Measurements from ENCODE around the gene SCN5A. TPM values are rescaled to one million over a fixed set of nuclear protein-coding genes. Genes with fewer than 3 reads are reported as not detected.

SCN5A gene
- total and polyA plus RNA-seq, 2 of the 8 experiments (the other 6 are each of a cell fraction or from before 2014, with no cell fraction given) = 4.8 to 11.4 TPM

DNA sequence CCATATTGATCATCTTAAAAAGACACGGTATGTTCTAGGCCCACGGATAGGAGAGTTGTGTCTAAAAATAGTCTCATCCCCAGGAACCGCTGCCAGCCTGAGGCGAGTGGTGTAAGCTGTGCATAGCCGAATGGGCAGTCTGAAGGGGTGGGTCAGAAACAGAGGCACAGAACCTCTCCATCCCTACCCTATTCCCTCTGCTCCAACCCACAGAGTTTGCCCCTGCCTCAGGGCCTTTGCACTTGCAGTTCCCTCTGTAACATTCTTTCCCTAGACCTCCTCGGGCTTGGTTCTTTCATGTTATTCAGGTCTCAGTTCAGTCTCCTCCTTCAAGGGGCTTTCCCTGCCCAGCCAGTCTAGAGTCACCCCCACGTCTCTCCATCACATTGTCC, 4.8 kb downstream of the SCN5A start:
- Histone ChIP-seq H2BK5ac (ENCODE audit: low read depth, low read length) (no peak overlapping the region), H3K18ac (ENCODE audit: extremely low read depth, low read length) (no peak overlapping the region), H3K14ac (ENCODE audit: insufficient read length) (no peak overlapping the region), H2AFZ (ENCODE audit: low read length) (no peak overlapping the region), H3K4me1 (replicated peaks in 1 of 4; ENCODE audit: control insufficient read depth in 3 of 4, insufficient read depth in 4 of 4, low read length in 3 of 4) (peaks cover 3 to 15% (median 7%) of the 10 kb centered on the region in 4 experiments; a peak in 6 of 7 replicates), H2BK20ac (ENCODE audit: low read length) (no peak overlapping the region), H3K23ac (ENCODE audit: insufficient read length) (no peak overlapping the region), H3K23me2 (ENCODE audit: low read depth, low read length) (peaks cover 8% of the 10 kb centered on the region; the same call in 1 of the 2 replicates), H2BK120ac (replicated peaks; ENCODE audit: low read depth, low read length) (no peak overlapping the region), H3K36me3 (ENCODE audit: control insufficient read depth in 2 of 4, insufficient read depth in 4 of 4, low read length in 3 of 4) (no peaks in the 10 kb centered on the region), H3K4me2 (ENCODE audit: insufficient read depth in 1 of 2, low read depth in 2 of 2, low read length in 2 of 2) (no peak overlapping the region), H2BK12ac (ENCODE audit: low read depth, low read length) (no peak overlapping the region), H3K79me2 (ENCODE audit: control insufficient read depth in 1 of 2, insufficient read depth in 2 of 2, low read length in 2 of 2) (no peaks in the 10 kb centered on the region; a peak in 1 of 4 replicates), H4K8ac (ENCODE audit: extremely low read depth, insufficient read depth, low read length) (no peak overlapping the region), H4K20me1 (replicated peaks in 1 of 2; ENCODE audit: control insufficient read depth in 1 of 2, insufficient read depth in 2 of 2, low read length in 2 of 2) (peaks cover 0 to 28% of the 10 kb centered on the region in 2 experiments), H3K56ac (replicated peaks; ENCODE audit: insufficient read length, low read depth, low read length) (no peak overlapping the region), H2AK5ac (ENCODE audit: low read depth, low read length) (no peak overlapping the region), H3K4ac (replicated peaks; ENCODE audit: insufficient read length, low read depth, low read length) (no peak overlapping the region), H2BK15ac (ENCODE audit: low read length) (no peak overlapping the region), H4K5ac (ENCODE audit: insufficient read length, low read depth, low read length) (no peak overlapping the region), H3K9me3 (ENCODE audit: insufficient read depth in 2 of 2, low read depth in 1 of 2, low read length in 1 of 2) (no peaks in the 10 kb centered on the region), H3K9ac (replicated peaks in 1 of 4; ENCODE audit: extremely low read depth in 1 of 4, low read depth in 3 of 4, low read length in 3 of 4) (no peak overlapping the region), H3K4me3 (ENCODE audit: extremely low read depth in 1 of 4, insufficient read depth in 2 of 4, low read depth in 3 of 4, low read length in 4 of 4) (no peak overlapping the region), H3K27ac (ENCODE audit: low read depth, low read length) (no peak overlapping the region), H3K79me1 (ENCODE audit: low read depth, low read length) (0 out of 2 replicates have a peak, but pooled peaks cover 9% of the 10 kb centered on the region), H3K27me3 (replicated peaks in 1 of 4; ENCODE audit: control insufficient read depth in 3 of 4, extremely low read depth in 1 of 4, insufficient read depth in 3 of 4, low read length in 3 of 4) (peaks cover 0 to 18% (median 12%) of the 10 kb centered on the region in 4 experiments; a peak in 5 of 7 replicates), H4K91ac (replicated peaks; ENCODE audit: insufficient read length, low read length) (no peak overlapping the region)
- 86% methylated on average over 7 of the region's 7 CpGs; no CpG with 5 or more reads in 1 of the 2 experiments for WGBS, 2 experiments (ENCODE audit: extremely low coverage in 1 of 2, insufficient coverage in 1 of 2, insufficient read length in 1 of 2, insufficient replicate concordance in 2 of 2, low coverage in 1 of 2, low lambda C conversion rate in 2 of 2, missing lambda C conversion rate in 1 of 2)
- FAIRE-seq (no peak), DNase-seq (ENCODE audit: low read depth in 1 of 2, low spot score in 2 of 2) (peak in 1 of 2 experiments; percentile 26)
- TF ChIP-seq KDM1A (IDR thresholded peaks at IDR 0.05; ENCODE audit: borderline replicate concordance, low read length) (peak; percentile 23; the same call in 1 of the 2 replicates), TEAD4 (IDR thresholded peaks at IDR 0.05; ENCODE audit: low read depth, low read length) (no peak), KDM4A (IDR thresholded peaks at IDR 0.05; ENCODE audit: low read depth, low read length, severe bottlenecking) (no peak), SRF (IDR thresholded peaks at IDR 0.05; ENCODE audit: low read depth, low read length) (no peak)
- TF ChIP-seq, protein P1, sequence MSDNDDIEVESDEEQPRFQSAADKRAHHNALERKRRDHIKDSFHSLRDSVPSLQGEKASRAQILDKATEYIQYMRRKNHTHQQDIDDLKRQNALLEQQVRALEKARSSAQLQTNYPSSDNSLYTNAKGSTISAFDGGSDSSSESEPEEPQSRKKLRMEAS (IDR thresholded peaks at IDR 0.05) = no peak
- ChIA-PET CTCF (ENCODE audit: partially characterized antibody) (interaction anchor here (1.2 to 29.3 kb wide), 4 partner anchors 12 to 123 kb away, joined by 6 to 538 read pairs (median 258); no protein-coding TSS in a partner anchor), POLR2A (ENCODE audit: partially characterized antibody) (interaction anchor here (1.7 kb wide), 1 partner anchor 9 kb away, joined by 3 read pairs; no protein-coding TSS in a partner anchor)
